Activated CD4-positive, alpha-beta memory T cell treated with anti-CD3 and anti-CD28 coated beads for 36 hours (primary cell): ENCODE data around the gene DLGAP4. TPM values are rescaled to one million over a fixed set of nuclear protein-coding genes. Genes with fewer than 3 reads are reported as not detected.

Experiments
- CTCF ChIA-PET: fragments of 350-600 bp; sonication (Branson Sonifier 250); formaldehyde crosslinking; loops from one replicate; lab custom pipeline; 2021; ENCODE audit warnings: antibody characterized with exemption, inconsistent platforms; lab: Charles Lee
- POLR2A ChIA-PET: fragments of 350-600 bp; sonication (Branson Sonifier 250); formaldehyde crosslinking; loops from one replicate; lab custom pipeline; 2021; ENCODE audit warnings: antibody characterized with exemption; lab: Charles Lee
- DNase-seq: peaks from one replicate; pipeline ENCODE4 v3.0.0-alpha.2; 2020
- H3K27ac Mint-ChIP-seq: one replicate; pipeline ENCODE4 v1.8.0; 2021; ENCODE audit warnings: mixed read lengths
- H3K27me3 Mint-ChIP-seq: one replicate; pipeline ENCODE4 v1.8.0; 2021; ENCODE audit warnings: mixed read lengths
- H3K36me3 Mint-ChIP-seq: one replicate; pipeline ENCODE4 v1.8.0; 2021; ENCODE audit warnings: mixed read lengths
- H3K4me1 Mint-ChIP-seq: one replicate; pipeline ENCODE4 v1.8.0; 2021; ENCODE audit warnings: low read depth, mixed read lengths
- H3K4me3 Mint-ChIP-seq: one replicate; pipeline ENCODE4 v1.8.0; 2021; ENCODE audit warnings: mild to moderate bottlenecking, mixed read lengths
- H3K9me3 Mint-ChIP-seq: one replicate; pipeline ENCODE4 v1.8.0; 2021; ENCODE audit warnings: mixed read lengths
- intact Hi-C: fragments of 100-400 bp; cut with micrococcal nuclease; formaldehyde crosslinking; loops from one replicate; pipeline ENCODE4 v1.15.1; 2023
- total RNA-seq, 2 experiments: library from RNA; stranded (reverse); gene quantifications; one replicate each; pipeline ENCODE4 v1.2.3, GENCODE V29; 2021

Gene DLGAP4
- total RNA-seq, 2 experiments from 2014 or later = 18.5 to 18.8 TPM

GRCh38 chr20:36269507-36269906 is 36.6 kb upstream of the DLGAP4 start:
- POLR2A ChIA-PET = no interaction called here
- no peak for DNase-seq
- CTCF ChIA-PET = no interaction called here
- Mint-ChIP-seq H3K36me3 (no peaks in the 10 kb centered on the region), H3K4me1 (no peaks in the 10 kb centered on the region), H3K9me3 (no peaks in the 10 kb centered on the region), H3K4me3 (no peak overlapping the region), H3K27ac (no peak overlapping the region), H3K27me3 (peaks cover 6% of the 10 kb centered on the region)
- intact Hi-C loops = no loop called here

- ChIA-PET CTCF (interaction anchor here (0.8 to 4.3 kb wide), 3 partner anchors 129 to 169 kb away, joined by 3 to 31 read pairs (median 18); no protein-coding TSS in a partner anchor), POLR2A (no interaction called here)
- no peaks in the 10 kb centered on the region for H3K36me3 Mint-ChIP-seq
- peaks cover 8% of the 10 kb centered on the region for H3K27me3 Mint-ChIP-seq
- intact Hi-C loops = no loop called here
- no peaks in the 10 kb centered on the region for H3K9me3 Mint-ChIP-seq
- H3K4me1 Mint-ChIP-seq = no peaks in the 10 kb centered on the region
- H3K4me3 Mint-ChIP-seq = no peak overlapping the region
- no peak for DNase-seq
- H3K27ac Mint-ChIP-seq = no peak overlapping the region
Observed at GRCh38 chr20:36270744-36271638, 35.1 kb upstream of the DLGAP4 start.

DNA sequence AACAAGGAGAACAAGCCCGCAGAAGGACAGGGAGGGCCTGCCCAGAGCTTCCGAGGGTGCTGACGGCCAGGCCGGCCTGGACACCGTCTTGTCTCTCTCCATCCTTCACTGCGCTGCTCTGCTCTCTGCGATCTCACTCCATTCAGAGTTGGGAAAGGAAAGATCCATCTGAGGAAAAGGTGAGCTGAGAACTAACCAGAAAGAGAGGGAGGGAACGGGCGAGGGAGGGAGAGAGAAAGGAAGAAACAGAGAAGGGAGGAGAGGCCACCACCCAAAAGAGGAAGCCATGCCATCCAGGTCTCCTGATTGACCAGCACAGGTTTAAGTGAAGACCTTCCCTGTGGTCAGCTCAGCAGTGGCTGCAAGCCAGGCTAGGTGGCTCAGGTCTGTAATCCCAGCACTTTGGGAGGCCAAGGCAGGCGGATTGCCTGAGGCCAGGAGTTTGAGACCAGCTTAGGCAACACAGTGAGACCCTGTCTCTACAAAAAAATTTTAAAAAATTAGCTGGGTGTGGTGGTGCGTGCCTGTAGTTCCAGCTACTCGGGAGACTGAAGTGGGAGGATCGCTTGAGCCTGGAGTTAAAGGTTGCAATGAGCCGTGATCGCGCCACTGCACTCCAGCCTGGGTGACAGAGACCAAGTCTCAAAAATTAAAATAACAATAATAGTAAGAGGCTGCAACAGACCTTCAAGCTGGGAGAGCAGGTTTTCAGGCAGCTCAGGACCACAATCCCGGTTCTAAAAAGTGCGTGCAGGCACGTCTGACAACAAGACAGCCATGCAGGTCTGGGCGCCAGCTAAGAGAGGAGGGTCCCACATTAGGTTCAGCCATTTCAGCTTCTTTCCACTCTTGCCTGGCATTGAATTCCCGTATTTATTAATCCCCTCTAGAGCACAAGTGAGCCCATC is 34.2 kb upstream of the DLGAP4 start:
- POLR2A ChIA-PET = no interaction called here
- no peak for DNase-seq
- Mint-ChIP-seq H3K9me3 (no peaks in the 10 kb centered on the region), H3K36me3 (no peaks in the 10 kb centered on the region), H3K4me3 (no peak overlapping the region), H3K27ac (no peak overlapping the region), H3K4me1 (no peaks in the 10 kb centered on the region), H3K27me3 (peaks cover 8% of the 10 kb centered on the region)
- CTCF ChIA-PET = interaction anchor here (1.1 to 4.3 kb wide), 3 partner anchors 128 to 167 kb away, joined by 3 to 31 read pairs (median 18); no protein-coding TSS in a partner anchor
- intact Hi-C loops = no loop called here

GRCh38 chr20:36272547-36273220 is 33.5 kb upstream of the DLGAP4 start:
- Mint-ChIP-seq H3K27ac (no peak overlapping the region), H3K27me3 (peaks cover 8% of the 10 kb centered on the region), H3K4me1 (no peaks in the 10 kb centered on the region), H3K36me3 (no peaks in the 10 kb centered on the region), H3K4me3 (no peak overlapping the region), H3K9me3 (no peaks in the 10 kb centered on the region)
- ChIA-PET POLR2A (no interaction called here), CTCF (interaction anchor here (0.8 to 4.3 kb wide), 8 partner anchors 70 to 482 kb away, joined by 3 to 31 read pairs (median 5); no protein-coding TSS in a partner anchor)
- intact Hi-C loops = no loop called here
- DNase-seq = no peak

DNA sequence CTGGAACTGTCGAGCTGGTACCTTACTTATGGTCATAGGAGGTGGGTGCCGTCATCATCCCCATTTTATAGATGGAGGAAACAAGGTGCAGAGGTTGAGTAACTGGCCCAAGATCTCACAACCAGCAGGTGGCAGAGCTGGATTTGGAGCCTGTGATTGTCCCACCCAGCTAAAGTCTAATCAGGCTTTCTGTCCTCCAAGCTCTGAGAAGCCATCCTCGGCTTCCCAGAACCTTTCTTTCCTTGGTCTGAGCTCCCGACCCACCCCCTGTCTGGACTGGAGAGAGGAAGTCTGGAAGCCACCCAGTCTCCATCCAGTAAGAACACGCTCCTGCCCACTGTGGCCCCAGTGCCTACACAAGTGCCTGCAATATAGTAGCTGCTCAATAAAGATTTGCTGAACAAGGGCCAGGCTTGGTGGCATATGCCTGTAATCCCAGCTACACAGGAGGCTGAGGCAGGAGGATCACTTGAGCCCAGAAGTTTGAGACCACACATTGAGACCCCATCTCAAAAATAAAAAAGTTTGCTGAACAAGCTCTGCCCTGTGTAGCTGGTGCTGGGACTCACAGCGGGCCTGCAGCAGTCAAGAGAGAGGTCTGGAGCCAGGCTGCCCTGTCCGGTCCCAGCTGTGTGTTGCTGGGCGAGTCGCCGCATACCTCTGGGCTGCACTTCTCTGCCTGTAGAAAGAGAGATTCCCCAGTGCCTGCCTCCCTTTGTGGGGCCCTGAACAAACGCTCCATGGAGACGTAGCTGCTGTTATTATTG is 32.5 kb upstream of the DLGAP4 start:
- peak; percentile 18 for DNase-seq
- intact Hi-C loops = no loop called here
- Mint-ChIP-seq H3K4me3 (no peak overlapping the region), H3K4me1 (no peaks in the 10 kb centered on the region), H3K27ac (no peak overlapping the region), H3K27me3 (peaks cover 8% of the 10 kb centered on the region), H3K9me3 (no peaks in the 10 kb centered on the region), H3K36me3 (no peaks in the 10 kb centered on the region)
- ChIA-PET POLR2A (no interaction called here), CTCF (interaction anchor here (0.5 to 4.3 kb wide), 8 partner anchors 69 to 481 kb away, joined by 3 to 31 read pairs (median 5); no protein-coding TSS in a partner anchor)

GRCh38 chr20:36274181-36274841 is 31.8 kb upstream of the DLGAP4 start:
- no peak overlapping the region for H3K27ac Mint-ChIP-seq
- H3K4me1 Mint-ChIP-seq = no peaks in the 10 kb centered on the region
- intact Hi-C loops = no loop called here
- H3K4me3 Mint-ChIP-seq = no peak overlapping the region
- ChIA-PET CTCF (interaction anchor here (0.5 to 4.3 kb wide), 6 partner anchors 115 to 481 kb away, joined by 3 to 31 read pairs (median 6); no protein-coding TSS in a partner anchor), POLR2A (no interaction called here)
- peaks cover 8% of the 10 kb centered on the region for H3K27me3 Mint-ChIP-seq
- DNase-seq = no peak
- H3K36me3 Mint-ChIP-seq = no peaks in the 10 kb centered on the region
- H3K9me3 Mint-ChIP-seq = no peaks in the 10 kb centered on the region

GRCh38 chr20:36275011-36275410 is 31.1 kb upstream of the DLGAP4 start:
- H3K27me3 Mint-ChIP-seq = peaks cover 8% of the 10 kb centered on the region
- CTCF ChIA-PET = interaction anchor here (3.6 to 4.3 kb wide), 2 partner anchors 125 to 164 kb away, joined by 18 to 31 read pairs; no protein-coding TSS in a partner anchor
- no peaks in the 10 kb centered on the region for H3K36me3 Mint-ChIP-seq
- DNase-seq = no peak
- H3K4me1 Mint-ChIP-seq = no peaks in the 10 kb centered on the region
- POLR2A ChIA-PET = no interaction called here
- H3K4me3 Mint-ChIP-seq = no peak overlapping the region
- intact Hi-C loops = no loop called here
- H3K27ac Mint-ChIP-seq = no peak overlapping the region
- no peaks in the 10 kb centered on the region for H3K9me3 Mint-ChIP-seq

DNA sequence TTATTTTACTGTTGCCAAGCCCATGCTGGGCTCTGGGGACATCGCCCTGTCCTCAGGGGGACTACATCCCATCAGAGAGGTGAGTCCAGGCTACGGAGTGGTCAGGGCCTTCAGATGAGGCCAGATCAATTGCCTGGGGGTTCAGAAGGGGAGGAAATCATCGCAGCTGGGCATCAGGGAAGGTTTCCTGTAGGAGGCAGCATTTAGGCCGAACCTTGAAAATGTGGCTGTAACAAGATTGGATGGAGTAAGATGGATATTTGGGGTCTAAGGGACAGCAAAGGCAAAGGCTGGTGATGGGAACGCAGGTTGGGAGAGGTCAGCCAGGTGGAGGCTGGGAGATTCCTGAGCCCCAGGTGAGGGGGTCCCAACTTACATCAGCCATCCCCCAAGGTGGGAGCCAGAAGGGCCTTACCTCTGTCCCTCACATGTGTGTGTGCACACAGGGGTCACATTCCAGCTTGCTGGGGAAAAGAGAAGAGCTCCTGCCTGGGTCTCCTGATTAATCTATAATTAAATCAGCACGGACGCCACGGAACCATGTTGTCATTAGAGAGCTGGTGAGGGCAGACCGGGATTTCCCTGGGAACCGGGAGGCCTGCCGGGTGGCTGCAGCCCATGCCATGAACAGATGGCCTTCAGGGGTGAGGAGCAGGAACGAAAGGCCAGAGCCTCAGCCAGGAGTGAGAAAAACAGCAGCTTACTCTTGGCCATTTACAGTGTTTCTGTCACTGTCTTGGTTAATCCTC is 30.5 kb upstream of the DLGAP4 start:
- ChIA-PET CTCF (no interaction called here), POLR2A (no interaction called here)
- Mint-ChIP-seq H3K4me3 (no peak overlapping the region), H3K27ac (no peak overlapping the region), H3K36me3 (no peaks in the 10 kb centered on the region), H3K27me3 (peaks cover 14% of the 10 kb centered on the region), H3K4me1 (no peaks in the 10 kb centered on the region), H3K9me3 (no peaks in the 10 kb centered on the region)
- no peak for DNase-seq
- intact Hi-C loops = no loop called here

GRCh38 chr20:36277546-36277945 is 28.6 kb upstream of the DLGAP4 start:
- H3K4me3 Mint-ChIP-seq = no peak overlapping the region
- CTCF ChIA-PET = interaction anchor here (1.0 kb wide), 1 partner anchor 162 kb away, joined by 3 read pairs; no protein-coding TSS in a partner anchor
- no peak for DNase-seq

GRCh38 chr20:36279362-36279761 is 26.8 kb upstream of the DLGAP4 start:
- Mint-ChIP-seq H3K36me3 (no peaks in the 10 kb centered on the region), H3K9me3 (no peaks in the 10 kb centered on the region), H3K4me1 (no peaks in the 10 kb centered on the region), H3K4me3 (no peak overlapping the region), H3K27me3 (peaks cover 13% of the 10 kb centered on the region), H3K27ac (no peak overlapping the region)
- intact Hi-C loops = no loop called here
- no peak for DNase-seq
- ChIA-PET POLR2A (no interaction called here), CTCF (no interaction called here)

More at GRCh38 chr20:36277546-36277945, 28.6 kb upstream of the DLGAP4 start:
- no peaks in the 10 kb centered on the region for H3K36me3 Mint-ChIP-seq
- intact Hi-C loops = no loop called here
- H3K4me1 Mint-ChIP-seq = no peaks in the 10 kb centered on the region
- H3K27me3 Mint-ChIP-seq = peaks cover 16% of the 10 kb centered on the region
- POLR2A ChIA-PET = no interaction called here
- no peaks in the 10 kb centered on the region for H3K9me3 Mint-ChIP-seq
- no peak overlapping the region for H3K27ac Mint-ChIP-seq
